Ascending aorta (tissue), 2 donors: ENCODE data around the gene TUT7. TPM values are rescaled to one million over a fixed set of nuclear protein-coding genes. Genes with fewer than 3 reads are reported as not detected.
"Not testable (repeated sequence)": the region's sequence is repeated elsewhere in the genome, so short reads cannot be mapped to it uniquely, and the experiment has no call there.

Experiments used
- DNase-seq, 2 donors: peaks; one replicate each; pipeline ENCODE4 v3.0.0-alpha.2; 2019; ENCODE audit warnings: low spot score in 2 of 2
- H3K27ac ChIP-seq, 2 donors: fragments of 200-600 bp; sonication (generic); one replicate each; pipeline ENCODE4 v1.5.1; 2016 to 2017; ENCODE audit warnings: mild to moderate bottlenecking in 1 of 2
- H3K27me3 ChIP-seq: fragments of 200-600 bp; sonication (generic); one replicate; pipeline ENCODE4 v1.5.1; 2017
- H3K36me3 ChIP-seq, 2 donors: fragments of 200-600 bp; sonication (generic); one replicate each; pipeline ENCODE4 v1.5.1; 2016
- H3K4me1 ChIP-seq, 2 donors: fragments of 200-600 bp; sonication (generic); one replicate each; pipeline ENCODE4 v1.5.1; 2016 to 2017; ENCODE audit warnings: mild to moderate bottlenecking in 1 of 2
- H3K4me3 ChIP-seq, 2 donors: fragments of 200-600 bp; sonication (generic); one replicate each; pipeline ENCODE4 v1.5.1; 2016 to 2017; ENCODE audit warnings: mild to moderate bottlenecking in 1 of 2
- H3K9me3 ChIP-seq, 2 donors: fragments of 200-600 bp; sonication (generic); one replicate each; pipeline ENCODE4 v1.5.1; 2016
- CTCF ChIP-seq, 3 experiments: fragments of 200-600 bp in 2 of 3; fragments of 450-650 bp in 1 of 3; sonication (generic) in 2 of 3; IDR thresholded peaks; one replicate each; pipeline ENCODE4 v1.5.1; 2016 to 2019; ENCODE audit warnings: antibody characterized with exemption in 3 of 3, mild to moderate bottlenecking in 1 of 3, moderate library complexity in 1 of 3
- intact Hi-C: fragments of 100-400 bp; cut with DNase I; formaldehyde crosslinking; loops from one replicate; pipeline ENCODE4 v1.15.1; 2023
- total RNA-seq: library from RNA; depleted of rRNA; stranded (reverse); fragments of >200 nt; gene quantifications from one replicate; pipeline ENCODE4 v1.1.0, GENCODE V29; 2016

Gene TUT7
- total RNA-seq, 1 donor from 2014 or later: 12.9 TPM

DNA sequence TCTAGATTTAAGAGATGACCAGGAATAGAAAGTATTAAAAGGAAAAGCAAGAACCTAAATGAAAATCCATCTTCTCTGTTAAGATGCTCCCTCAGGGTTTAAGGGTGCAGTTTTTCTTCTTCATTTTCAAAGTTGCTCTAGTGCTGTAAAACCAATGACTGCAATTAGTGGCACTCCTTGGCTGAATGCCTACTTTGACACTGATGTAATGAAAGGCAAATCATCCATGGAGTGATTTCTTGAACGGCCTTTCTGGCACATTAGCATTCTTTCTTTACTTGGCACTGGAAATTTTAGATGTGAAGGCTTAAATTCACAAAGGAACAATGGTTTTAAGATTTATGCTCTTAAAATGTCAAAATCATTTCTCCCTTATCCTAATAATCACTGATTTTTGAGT lies 52.5 kb downstream of the TUT7 start:
- Histone ChIP-seq H3K27ac (no peak overlapping the region), H3K27me3 (no peaks in the 10 kb centered on the region), H3K36me3 (peaks cover 82 to 91% of the 10 kb centered on the region in 2 donors), H3K4me1 (no peaks in the 10 kb centered on the region), H3K9me3 (no peaks in the 10 kb centered on the region), H3K4me3 (no peak overlapping the region)
- DNase-seq: no peak
- no peak for TF ChIP-seq CTCF (IDR thresholded peaks at IDR 0.05)
- intact Hi-C loops: no loop called here

DNA sequence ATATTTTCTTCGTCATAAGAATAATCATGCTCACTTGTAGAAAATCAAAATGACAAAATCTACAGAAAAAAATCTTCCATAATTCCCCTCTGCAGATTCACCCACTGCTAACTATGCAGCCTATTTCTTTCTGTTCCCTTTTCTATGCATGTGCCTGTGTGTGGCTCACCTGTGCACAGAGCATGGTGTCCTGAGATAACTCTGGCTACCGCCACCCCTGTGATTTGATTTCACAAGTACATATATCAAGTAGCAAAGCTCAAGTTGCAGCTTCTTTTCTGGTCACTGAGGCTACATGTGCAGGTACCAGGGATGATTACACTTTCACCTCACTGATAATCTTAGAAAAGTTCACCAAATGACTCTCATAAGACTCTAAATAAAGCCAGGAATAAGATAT lies 53.5 kb downstream of the TUT7 start:
- Histone ChIP-seq H3K4me1 (no peaks in the 10 kb centered on the region), H3K27me3 (no peaks in the 10 kb centered on the region), H3K27ac (no peak overlapping the region), H3K4me3 (no peak overlapping the region), H3K9me3 (no peaks in the 10 kb centered on the region), H3K36me3 (peaks cover 72 to 90% of the 10 kb centered on the region in 2 donors)
- intact Hi-C loops: no loop called here
- TF ChIP-seq CTCF (IDR thresholded peaks at IDR 0.05): no peak
- DNase-seq: no peak

DNA sequence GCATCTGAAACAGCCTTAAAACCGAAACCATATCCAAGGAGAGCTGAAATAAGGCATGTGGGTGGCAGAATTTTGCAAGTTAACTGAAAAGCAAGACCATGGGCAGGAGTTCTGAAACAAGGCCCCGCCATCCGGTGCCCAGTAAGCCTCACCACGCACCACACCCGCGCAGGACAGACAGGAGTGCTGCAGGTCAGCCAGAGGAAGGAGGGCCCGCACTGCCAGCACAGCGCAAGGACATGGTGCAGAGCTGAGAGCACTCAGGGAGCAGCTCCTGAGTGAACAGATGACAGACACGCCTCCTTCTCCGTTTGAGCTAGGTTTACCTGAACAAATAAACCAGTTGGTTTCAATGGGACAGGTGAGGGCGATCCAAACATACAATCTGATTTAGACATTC lies 55.3 kb downstream of the TUT7 start:
- no peak for TF ChIP-seq CTCF (IDR thresholded peaks at IDR 0.05)
- intact Hi-C loops: no loop called here

DNA sequence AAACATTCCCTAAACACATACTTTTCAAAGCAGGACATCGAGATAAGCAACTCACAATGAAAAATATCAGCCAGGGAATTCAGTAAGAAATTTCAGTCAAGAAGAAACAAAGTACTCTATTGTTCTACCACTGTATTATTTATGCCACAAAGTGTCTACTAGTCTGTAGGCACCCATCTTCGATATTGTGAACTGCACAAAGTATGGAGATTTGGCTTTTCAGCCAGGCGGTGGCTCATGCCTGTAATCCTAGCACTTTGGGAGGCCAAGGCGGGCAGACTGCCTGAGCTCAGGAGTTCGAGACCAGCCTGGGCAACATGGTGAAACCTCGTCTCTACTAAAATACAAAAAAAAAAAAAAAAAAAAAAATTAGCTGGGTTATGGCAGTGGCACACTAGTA lies 63.9 kb downstream of the TUT7 start:
- intact Hi-C loops, H3K27ac ChIP-seq, H3K4me3 ChIP-seq, H3K27me3 ChIP-seq, H3K4me1 ChIP-seq, DNase-seq, H3K9me3 ChIP-seq: not testable (repeated sequence)
- H3K36me3 ChIP-seq: peaks cover 0 to 11% of the 10 kb centered on the region in 2 donors

More for the DNA sequence above, 55.3 kb downstream of the TUT7 start:
- Histone ChIP-seq H3K27me3 (no peaks in the 10 kb centered on the region), H3K9me3 (no peaks in the 10 kb centered on the region), H3K36me3 (peaks cover 56 to 73% of the 10 kb centered on the region in 2 donors), H3K27ac (no peak overlapping the region), H3K4me1 (no peaks in the 10 kb centered on the region), H3K4me3 (no peak overlapping the region)
- no peak for DNase-seq

GRCh38 chr9:86288499-86289198 lies 65.6 kb downstream of the TUT7 start:
- Histone ChIP-seq H3K9me3 (no peaks in the 10 kb centered on the region), H3K36me3 (peaks cover 0 to 11% of the 10 kb centered on the region in 2 donors), H3K27me3 (no peaks in the 10 kb centered on the region), H3K4me3 (no peak overlapping the region), H3K4me1 (no peaks in the 10 kb centered on the region), H3K27ac (no peak overlapping the region)
- no peak for DNase-seq
- intact Hi-C loops: no loop called here
- no peak for TF ChIP-seq CTCF (IDR thresholded peaks at IDR 0.05)

DNA sequence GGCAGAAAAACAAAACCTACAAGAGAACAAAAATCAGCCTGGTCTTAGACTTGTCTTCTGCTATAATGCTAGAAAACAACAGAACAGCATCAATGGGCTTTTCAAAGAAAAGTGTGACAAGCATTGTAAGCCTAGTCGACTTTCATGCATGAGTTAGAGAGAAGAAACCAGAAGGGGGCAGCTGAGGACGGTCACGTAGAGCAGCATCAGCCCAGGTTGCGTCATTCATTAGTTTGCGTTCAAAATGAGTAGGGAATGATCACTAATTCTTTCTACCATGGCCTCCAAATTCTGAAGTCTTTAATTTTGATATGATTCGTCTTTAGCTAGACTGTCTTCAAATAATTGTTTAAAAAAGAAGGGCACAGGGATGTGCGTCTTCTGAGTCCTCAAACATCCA lies 67.2 kb downstream of the TUT7 start:
- Histone ChIP-seq H3K4me1 (no peaks in the 10 kb centered on the region), H3K4me3 (no peak overlapping the region), H3K27me3 (no peaks in the 10 kb centered on the region), H3K36me3 (peaks cover 0 to 11% of the 10 kb centered on the region in 2 donors), H3K9me3 (no peaks in the 10 kb centered on the region), H3K27ac (no peak overlapping the region)
- intact Hi-C loops: no loop called here
- no peak for TF ChIP-seq CTCF (IDR thresholded peaks at IDR 0.05)
- no peak for DNase-seq
